Measurements from ENCODE around the gene DNAJC24. TPM values are rescaled to one million over a fixed set of nuclear protein-coding genes. Genes with fewer than 3 reads are reported as not detected.

Gene DNAJC24
- total RNA-seq, 1 experiment from 2014 or later: 18.3 TPM

DNA sequence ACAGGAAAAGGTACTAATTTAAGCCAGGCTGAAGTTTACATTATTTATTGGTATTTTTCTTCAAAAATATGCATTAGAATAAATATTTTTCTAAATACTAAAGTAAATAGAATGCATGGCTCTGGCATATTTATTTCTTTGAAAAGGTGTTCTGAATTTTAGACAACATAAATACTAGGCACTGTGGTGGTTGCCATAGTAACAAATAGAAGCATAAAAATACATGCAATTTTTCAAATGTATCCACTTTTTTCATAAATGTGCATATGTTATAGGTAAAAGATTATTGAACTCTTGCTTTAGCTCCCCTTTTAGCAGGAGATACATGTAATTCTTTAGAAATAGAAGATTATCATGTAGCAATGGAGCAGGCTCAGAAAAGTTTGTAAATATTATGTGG is 18.5 kb upstream of the DNAJC24 start:
- Histone ChIP-seq H4K20me1 (ENCODE audit: insufficient read depth) (no peaks in the 10 kb centered on the region), H3K9ac (ENCODE audit: low read length) (no peak overlapping the region), H3K9me2 (ENCODE audit: insufficient read depth) (no peaks in the 10 kb centered on the region), H2AFZ (ENCODE audit: low read depth, low read length, poor library complexity, severe bottlenecking) (no peak overlapping the region), H3K4me2 (ENCODE audit: low read length) (no peak overlapping the region), H3K36me3 (ENCODE audit: control insufficient read depth in 1 of 2, insufficient read depth in 2 of 2, low read length in 2 of 2) (no peaks in the 10 kb centered on the region), H3K4me1 (ENCODE audit: control insufficient read depth in 1 of 2, insufficient read depth in 2 of 2, low read length in 2 of 2) (no peaks in the 10 kb centered on the region), H3K79me2 (ENCODE audit: insufficient read depth, low read length) (no peaks in the 10 kb centered on the region), H3K4me3 (replicated peaks in 1 of 2; ENCODE audit: low read depth in 1 of 2, low read length in 2 of 2) (no peak overlapping the region), H3K27ac (ENCODE audit: low read depth, low read length) (no peak overlapping the region), H3K9me3 (ENCODE audit: control insufficient read depth in 1 of 2, insufficient read depth in 1 of 2, low read depth in 1 of 2, low read length in 2 of 2) (no peaks in the 10 kb centered on the region), H3K27me3 (ENCODE audit: insufficient read depth, low read length) (no peaks in the 10 kb centered on the region)
- no peak for TF ChIP-seq EZH2phosphoT487 (IDR thresholded peaks at IDR 0.05; ENCODE audit: borderline replicate concordance)
- no peak for TF ChIP-seq YY1 (IDR thresholded peaks at IDR 0.05; ENCODE audit: extremely low read depth, insufficient replicate concordance, low read depth, low read length)
- TF ChIP-seq SIN3A (IDR thresholded peaks at IDR 0.05; ENCODE audit: low read depth): no peak
- no peak for TF ChIP-seq FOSL1 (IDR thresholded peaks at IDR 0.05; ENCODE audit: low read depth)
- no peak for TF ChIP-seq JUND (IDR thresholded peaks at IDR 0.05)
- TF ChIP-seq TCF7L2 (IDR thresholded peaks at IDR 0.05; ENCODE audit: borderline replicate concordance, extremely low read depth, insufficient read depth, insufficient read length): no peak
- TF ChIP-seq ELF1 (IDR thresholded peaks at IDR 0.05; ENCODE audit: borderline replicate concordance, low read depth): no peak
- TF ChIP-seq ZNF274 (IDR thresholded peaks at IDR 0.05; ENCODE audit: low read depth, low read length): no peak
- TF ChIP-seq, protein P1, sequence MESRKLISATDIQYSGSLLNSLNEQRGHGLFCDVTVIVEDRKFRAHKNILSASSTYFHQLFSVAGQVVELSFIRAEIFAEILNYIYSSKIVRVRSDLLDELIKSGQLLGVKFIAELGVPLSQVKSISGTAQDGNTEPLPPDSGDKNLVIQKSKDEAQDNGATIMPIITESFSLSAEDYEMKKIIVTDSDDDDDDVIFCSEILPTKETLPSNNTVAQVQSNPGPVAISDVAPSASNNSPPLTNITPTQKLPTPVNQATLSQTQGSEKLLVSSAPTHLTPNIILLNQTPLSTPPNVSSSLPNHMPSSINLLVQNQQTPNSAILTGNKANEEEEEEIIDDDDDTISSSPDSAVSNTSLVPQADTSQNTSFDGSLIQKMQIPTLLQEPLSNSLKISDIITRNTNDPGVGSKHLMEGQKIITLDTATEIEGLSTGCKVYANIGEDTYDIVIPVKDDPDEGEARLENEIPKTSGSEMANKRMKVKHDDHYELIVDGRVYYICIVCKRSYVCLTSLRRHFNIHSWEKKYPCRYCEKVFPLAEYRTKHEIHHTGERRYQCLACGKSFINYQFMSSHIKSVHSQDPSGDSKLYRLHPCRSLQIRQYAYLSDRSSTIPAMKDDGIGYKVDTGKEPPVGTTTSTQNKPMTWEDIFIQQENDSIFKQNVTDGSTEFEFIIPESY (IDR thresholded peaks at IDR 0.05; ENCODE audit: extremely low read depth, insufficient replicate concordance, low read length): no peak
- TF ChIP-seq, protein P2, sequence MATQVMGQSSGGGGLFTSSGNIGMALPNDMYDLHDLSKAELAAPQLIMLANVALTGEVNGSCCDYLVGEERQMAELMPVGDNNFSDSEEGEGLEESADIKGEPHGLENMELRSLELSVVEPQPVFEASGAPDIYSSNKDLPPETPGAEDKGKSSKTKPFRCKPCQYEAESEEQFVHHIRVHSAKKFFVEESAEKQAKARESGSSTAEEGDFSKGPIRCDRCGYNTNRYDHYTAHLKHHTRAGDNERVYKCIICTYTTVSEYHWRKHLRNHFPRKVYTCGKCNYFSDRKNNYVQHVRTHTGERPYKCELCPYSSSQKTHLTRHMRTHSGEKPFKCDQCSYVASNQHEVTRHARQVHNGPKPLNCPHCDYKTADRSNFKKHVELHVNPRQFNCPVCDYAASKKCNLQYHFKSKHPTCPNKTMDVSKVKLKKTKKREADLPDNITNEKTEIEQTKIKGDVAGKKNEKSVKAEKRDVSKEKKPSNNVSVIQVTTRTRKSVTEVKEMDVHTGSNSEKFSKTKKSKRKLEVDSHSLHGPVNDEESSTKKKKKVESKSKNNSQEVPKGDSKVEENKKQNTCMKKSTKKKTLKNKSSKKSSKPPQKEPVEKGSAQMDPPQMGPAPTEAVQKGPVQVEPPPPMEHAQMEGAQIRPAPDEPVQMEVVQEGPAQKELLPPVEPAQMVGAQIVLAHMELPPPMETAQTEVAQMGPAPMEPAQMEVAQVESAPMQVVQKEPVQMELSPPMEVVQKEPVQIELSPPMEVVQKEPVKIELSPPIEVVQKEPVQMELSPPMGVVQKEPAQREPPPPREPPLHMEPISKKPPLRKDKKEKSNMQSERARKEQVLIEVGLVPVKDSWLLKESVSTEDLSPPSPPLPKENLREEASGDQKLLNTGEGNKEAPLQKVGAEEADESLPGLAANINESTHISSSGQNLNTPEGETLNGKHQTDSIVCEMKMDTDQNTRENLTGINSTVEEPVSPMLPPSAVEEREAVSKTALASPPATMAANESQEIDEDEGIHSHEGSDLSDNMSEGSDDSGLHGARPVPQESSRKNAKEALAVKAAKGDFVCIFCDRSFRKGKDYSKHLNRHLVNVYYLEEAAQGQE (IDR thresholded peaks at IDR 0.05; ENCODE audit: low read depth): no peak
- TF ChIP-seq RAD21 (IDR thresholded peaks at IDR 0.05; ENCODE audit: low read depth): no peak
- TF ChIP-seq SP1 (IDR thresholded peaks at IDR 0.05; ENCODE audit: low read depth): no peak
- TF ChIP-seq EGR1 (IDR thresholded peaks at IDR 0.05; ENCODE audit: low read depth): no peak
- TF ChIP-seq EZH2 (IDR thresholded peaks at IDR 0.05): no peak
- no peak for TF ChIP-seq POLR2A (IDR thresholded peaks at IDR 0.05; ENCODE audit: borderline replicate concordance, extremely low read depth, insufficient read depth, insufficient read length)
- TF ChIP-seq, protein P3, sequence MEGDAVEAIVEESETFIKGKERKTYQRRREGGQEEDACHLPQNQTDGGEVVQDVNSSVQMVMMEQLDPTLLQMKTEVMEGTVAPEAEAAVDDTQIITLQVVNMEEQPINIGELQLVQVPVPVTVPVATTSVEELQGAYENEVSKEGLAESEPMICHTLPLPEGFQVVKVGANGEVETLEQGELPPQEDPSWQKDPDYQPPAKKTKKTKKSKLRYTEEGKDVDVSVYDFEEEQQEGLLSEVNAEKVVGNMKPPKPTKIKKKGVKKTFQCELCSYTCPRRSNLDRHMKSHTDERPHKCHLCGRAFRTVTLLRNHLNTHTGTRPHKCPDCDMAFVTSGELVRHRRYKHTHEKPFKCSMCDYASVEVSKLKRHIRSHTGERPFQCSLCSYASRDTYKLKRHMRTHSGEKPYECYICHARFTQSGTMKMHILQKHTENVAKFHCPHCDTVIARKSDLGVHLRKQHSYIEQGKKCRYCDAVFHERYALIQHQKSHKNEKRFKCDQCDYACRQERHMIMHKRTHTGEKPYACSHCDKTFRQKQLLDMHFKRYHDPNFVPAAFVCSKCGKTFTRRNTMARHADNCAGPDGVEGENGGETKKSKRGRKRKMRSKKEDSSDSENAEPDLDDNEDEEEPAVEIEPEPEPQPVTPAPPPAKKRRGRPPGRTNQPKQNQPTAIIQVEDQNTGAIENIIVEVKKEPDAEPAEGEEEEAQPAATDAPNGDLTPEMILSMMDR (IDR thresholded peaks at IDR 0.05 in 2 of 3, conservative IDR thresholded peaks at IDR 0.05 in 1 of 3; ENCODE audit: borderline replicate concordance in 1 of 3, insufficient read depth in 1 of 3, low read depth in 2 of 3, low read length in 2 of 3): no peak
- no peak for TF ChIP-seq POLR2AphosphoS5 (IDR thresholded peaks at IDR 0.05; ENCODE audit: low read depth, low read length)
- TF ChIP-seq, protein P4, sequence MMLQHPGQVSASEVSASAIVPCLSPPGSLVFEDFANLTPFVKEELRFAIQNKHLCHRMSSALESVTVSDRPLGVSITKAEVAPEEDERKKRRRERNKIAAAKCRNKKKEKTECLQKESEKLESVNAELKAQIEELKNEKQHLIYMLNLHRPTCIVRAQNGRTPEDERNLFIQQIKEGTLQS (IDR thresholded peaks at IDR 0.05): no peak
- BruUV-seq (replicated peaks): no TSS peak
- ATAC-seq (no peak), DNase-seq (ENCODE audit: low read depth, low spot score) (no peak)
- ChIA-PET CTCF (interaction anchor here (1.2 to 1.7 kb wide), 2 partner anchors 10 kb away, joined by 4 to 6 read pairs; no protein-coding TSS in a partner anchor), POLR2A (no interaction called here), RAD21 (ENCODE audit: low non-redundant PET in 1 of 2, low total read pairs in 2 of 2, uncharacterized antibody in 2 of 2, unreplicated experiment in 2 of 2) (no interaction called here)
- intact Hi-C loops (cut with micrococcal nuclease): no loop called here
